GM21786 (cell line): ENCODE results near the gene ASB15.
A peak's percentile ranks its signal among the peaks of the same experiment; 100 is the strongest.

ENCODE experiments used
- ATAC-seq: cut with Tn5 transposase; IDR thresholded peaks from one replicate; pipeline ENCODE4 v1.9.1; 2021; ENCODE audit not compliant: unreplicated experiment

ASB15 gene

GRCh38 chr7:123662293-123662692, 60.7 kb downstream of the ASB15 start:
- ATAC-seq, result no peak

- ATAC-seq, result no peak
Observed at GRCh38 chr7:123662755-123663154, 61.1 kb downstream of the ASB15 start.

GRCh38 chr7:123663200-123663599, 61.6 kb downstream of the ASB15 start:
- no peak for ATAC-seq

- ATAC-seq, result no peak
Observed at GRCh38 chr7:123665157-123665556, 63.5 kb downstream of the ASB15 start.

- ATAC-seq, result no peak
Observed at GRCh38 chr7:123665896-123666295, 64.3 kb downstream of the ASB15 start.

- ATAC-seq, result no peak
Observed at GRCh38 chr7:123666492-123666891, 64.9 kb downstream of the ASB15 start.

- no peak for ATAC-seq
Observed at GRCh38 chr7:123669485-123669884, 67.9 kb downstream of the ASB15 start.

- no peak for ATAC-seq
Observed at GRCh38 chr7:123673137-123673732, 71.6 kb downstream of the ASB15 start.

- ATAC-seq, result no peak
Observed at GRCh38 chr7:123673752-123674398, 72.3 kb downstream of the ASB15 start.

GRCh38 chr7:123674399-123675180, 73.0 kb downstream of the ASB15 start:
- ATAC-seq, result no peak

GRCh38 chr7:123675181-123675473, 73.5 kb downstream of the ASB15 start:
- no peak for ATAC-seq

- ATAC-seq, result no peak
Observed at GRCh38 chr7:123677061-123677715, 75.6 kb downstream of the ASB15 start.

GRCh38 chr7:123679614-123680013, 78.0 kb downstream of the ASB15 start:
- no peak for ATAC-seq

- ATAC-seq, result no peak
Observed at GRCh38 chr7:123680580-123680979, 79.0 kb downstream of the ASB15 start.

- ATAC-seq, result no peak
Observed at GRCh38 chr7:123681561-123681960, 79.9 kb downstream of the ASB15 start.

- ATAC-seq, result peak; percentile 66
Observed at GRCh38 chr7:123682690-123683089, 81.1 kb downstream of the ASB15 start.

- ATAC-seq, result no peak
Observed at GRCh38 chr7:123687161-123687560, 85.5 kb downstream of the ASB15 start.

- no peak for ATAC-seq
Observed at GRCh38 chr7:123687727-123688126, 86.1 kb downstream of the ASB15 start.
